Measurements from ENCODE around the gene IRX2. TPM values are rescaled to one million over a fixed set of nuclear protein-coding genes. Genes with fewer than 3 reads are reported as not detected.

The IRX2 gene
- total RNA-seq, 2 donors from 2014 or later, result not detected

GRCh38 chr5:2697041-2697440 lies 54.4 kb downstream of the IRX2 start:
- Mint-ChIP-seq H3K4me3 (no peak overlapping the region), H3K36me3 (no peaks in the 10 kb centered on the region), H3K9me3 (no peaks in the 10 kb centered on the region), H3K27me3 (no peaks in the 10 kb centered on the region), H3K4me1 (ENCODE audit: low read depth in 2 of 2) (no peaks in the 10 kb centered on the region), H3K27ac (no peak overlapping the region)
- no peak for ATAC-seq
- no peak for DNase-seq (ENCODE audit: low spot score)

All from natural killer cell treated with Interleukin-12 subunit alpha and Interleukin-12 subunit beta and Interleukin-15 and Interleukin-18, amount 100 ng/mL, for 72 hours (primary cell).